ENCODE results near the gene DNAL1.

The DNAL1 gene

DNA sequence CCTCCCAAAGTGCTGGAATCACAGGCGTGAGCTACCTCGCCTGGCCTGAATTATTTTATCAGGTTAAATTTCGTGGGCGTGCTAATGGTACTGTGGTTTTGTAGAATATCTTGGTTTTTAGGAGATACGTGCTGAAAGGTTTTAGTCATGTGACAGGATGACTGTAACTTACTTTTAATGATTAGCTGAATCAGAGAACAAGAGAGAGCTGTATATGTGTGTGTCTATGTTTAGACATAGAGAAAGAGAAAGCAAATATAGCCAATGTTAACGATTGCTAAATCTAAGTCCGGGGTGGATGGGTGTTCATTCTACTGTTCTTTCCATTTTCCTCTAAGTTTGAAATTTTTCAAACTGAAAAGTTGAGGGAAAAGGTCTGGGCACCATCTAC, 78.6 kb downstream of the DNAL1 start:
- Histone ChIP-seq H2BK5ac (ENCODE audit: low read length) (no peak overlapping the region), H3K14ac (ENCODE audit: low read length) (no peak overlapping the region), H3K23ac (ENCODE audit: low read depth, low read length, poor library complexity) (no peak overlapping the region), H4K8ac (ENCODE audit: low read depth, low read length) (no peak overlapping the region), H3K4me2 (ENCODE audit: insufficient read depth, low read length, poor library complexity, severe bottlenecking) (no peak overlapping the region), H2BK12ac (ENCODE audit: low read length) (no peak overlapping the region), H3K9ac (ENCODE audit: low read depth, low read length, poor library complexity) (no peak overlapping the region), H2AFZ (ENCODE audit: low read length) (no peak overlapping the region), H3K18ac (ENCODE audit: low read length) (no peak overlapping the region), H2BK15ac (ENCODE audit: low read length) (no peak overlapping the region), H4K91ac (ENCODE audit: low read depth, low read length, poor library complexity) (no peak overlapping the region), H3K4me1 (ENCODE audit: control insufficient read depth in 2 of 2, insufficient read depth in 1 of 2, low read depth in 1 of 2, low read length in 2 of 2) (peaks cover 9 to 14% of the 10 kb centered on the region in 2 donors), H2AK5ac (ENCODE audit: low read depth, low read length) (no peak overlapping the region), H3K9me3 (replicated peaks in 1 of 2; ENCODE audit: control insufficient read depth in 2 of 2, insufficient read depth in 1 of 2, low read depth in 1 of 2, low read length in 2 of 2) (no peaks in the 10 kb centered on the region), H3K4me3 (ENCODE audit: low read length in 2 of 2) (no peak overlapping the region), H3K79me1 (ENCODE audit: low read depth, low read length) (no peaks in the 10 kb centered on the region), H3K27ac (replicated peaks; ENCODE audit: low read length) (no peak overlapping the region), H3K36me3 (replicated peaks in 1 of 2; ENCODE audit: control insufficient read depth in 2 of 2, insufficient read depth in 2 of 2, low read length in 2 of 2) (peaks cover 14 to 82% of the 10 kb centered on the region in 2 donors), H2BK120ac (ENCODE audit: low read depth, low read length) (no peak overlapping the region), H3K4ac (ENCODE audit: low read length) (no peak overlapping the region), H3K27me3 (ENCODE audit: control insufficient read depth in 3 of 3, insufficient read depth in 3 of 3, low read depth in 1 of 3, low read length in 3 of 3) (no peaks in the 10 kb centered on the region)
- no peak for DNase-seq (ENCODE audit: low spot score)
- WGBS, 2 donors (ENCODE audit: extremely low coverage in 2 of 2, insufficient read length in 2 of 2, insufficient replicate concordance in 1 of 2), result no CpG with 5 or more reads among the region's 7 CpGs

DNA sequence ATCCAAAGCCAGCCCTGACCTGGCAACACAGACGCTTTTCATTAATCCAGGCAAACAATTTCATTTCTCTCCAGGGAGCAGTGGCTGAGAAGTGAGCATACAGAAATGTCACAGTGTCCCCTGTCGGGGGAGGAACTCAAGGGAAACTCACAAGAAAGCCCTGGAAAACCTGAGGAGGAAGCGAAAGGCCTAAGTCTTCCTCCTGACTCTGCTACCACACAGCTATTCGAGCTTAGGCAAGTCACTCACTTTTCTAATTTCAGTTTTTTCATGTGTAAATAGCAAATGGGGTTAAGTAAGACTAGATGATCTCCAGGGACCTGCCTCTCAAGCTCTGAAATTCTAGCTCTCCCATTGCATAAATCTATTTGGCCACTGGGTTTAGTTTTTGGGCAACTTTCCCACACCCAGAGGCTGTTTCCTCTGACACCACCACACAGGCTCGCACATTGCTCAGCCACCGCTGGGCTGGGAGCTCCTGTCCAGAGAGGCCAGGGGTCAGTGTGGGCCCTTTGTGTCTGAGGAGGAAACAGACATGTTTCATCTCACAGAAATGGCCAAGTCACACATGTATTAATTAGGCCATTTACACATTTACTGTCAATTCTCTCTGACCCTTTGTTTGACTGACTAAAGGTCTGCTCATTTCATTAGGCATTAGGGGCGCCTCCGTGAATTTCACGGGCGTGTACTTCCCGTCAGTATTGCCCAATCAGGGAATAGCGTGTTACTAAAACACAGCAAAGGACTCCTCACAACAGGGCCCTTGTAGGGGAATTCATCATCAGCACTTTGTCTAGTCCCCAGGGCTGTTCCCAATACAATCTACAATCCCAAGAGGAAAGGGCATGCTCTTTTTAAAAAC, 79.2 kb downstream of the DNAL1 start:
- no CpG with 5 or more reads among the region's 12 CpGs for WGBS, 2 donors (ENCODE audit: extremely low coverage in 2 of 2, insufficient read length in 2 of 2, insufficient replicate concordance in 1 of 2)

DNA sequence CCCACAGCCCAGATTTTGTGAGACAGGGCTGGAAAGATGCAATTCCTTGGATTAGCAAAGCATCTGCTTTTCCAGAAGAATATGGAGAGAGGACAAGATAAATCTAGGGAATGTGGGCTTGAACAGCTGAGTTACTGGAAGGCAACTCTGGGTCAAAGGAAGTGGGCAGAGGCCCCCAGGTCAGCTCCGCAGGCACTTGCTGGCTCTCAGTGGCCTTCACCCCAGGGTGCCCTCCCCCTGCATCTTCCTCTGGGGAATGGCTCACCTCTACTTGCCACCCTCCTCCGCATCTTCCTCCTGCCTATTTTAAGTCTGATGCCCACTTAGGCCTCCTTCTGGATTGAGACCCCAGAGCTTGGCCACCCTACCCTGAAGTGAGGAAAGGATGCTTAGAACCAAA, 79.9 kb downstream of the DNAL1 start:
- DNase-seq (ENCODE audit: low spot score), result no peak
- H2BK15ac ChIP-seq (ENCODE audit: low read length), result no peak overlapping the region
- H3K9me3 ChIP-seq (replicated peaks in 1 of 2; ENCODE audit: control insufficient read depth in 2 of 2, insufficient read depth in 1 of 2, low read depth in 1 of 2, low read length in 2 of 2), result no peaks in the 10 kb centered on the region
- no peak overlapping the region for H3K4me3 ChIP-seq (ENCODE audit: low read length in 2 of 2)
- H3K18ac ChIP-seq (ENCODE audit: low read length), result no peak overlapping the region
- no peaks in the 10 kb centered on the region for H3K79me1 ChIP-seq (ENCODE audit: low read depth, low read length)
- peaks cover 6 to 17% of the 10 kb centered on the region in 2 donors for H3K4me1 ChIP-seq (ENCODE audit: control insufficient read depth in 2 of 2, insufficient read depth in 1 of 2, low read depth in 1 of 2, low read length in 2 of 2)
- no peak overlapping the region for H3K27ac ChIP-seq (replicated peaks; ENCODE audit: low read length)
- H4K91ac ChIP-seq (ENCODE audit: low read depth, low read length, poor library complexity), result no peak overlapping the region
- peaks cover 16 to 85% of the 10 kb centered on the region in 2 donors for H3K36me3 ChIP-seq (replicated peaks in 1 of 2; ENCODE audit: control insufficient read depth in 2 of 2, insufficient read depth in 2 of 2, low read length in 2 of 2)
- H3K23ac ChIP-seq (ENCODE audit: low read depth, low read length, poor library complexity), result no peak overlapping the region
- peak overlapping the region; percentile 75 for H2AFZ ChIP-seq (ENCODE audit: low read length)
- no peak overlapping the region for H2BK120ac ChIP-seq (ENCODE audit: low read depth, low read length)
- H2BK12ac ChIP-seq (ENCODE audit: low read length), result no peak overlapping the region
- no peak overlapping the region for H3K14ac ChIP-seq (ENCODE audit: low read length)
- H2AK5ac ChIP-seq (ENCODE audit: low read depth, low read length), result no peak overlapping the region
- no peak overlapping the region for H3K9ac ChIP-seq (ENCODE audit: low read depth, low read length, poor library complexity)
- WGBS, 2 donors (ENCODE audit: extremely low coverage in 2 of 2, insufficient read length in 2 of 2, insufficient replicate concordance in 1 of 2), result no CpG with 5 or more reads among the region's 2 CpGs
- no peak overlapping the region for H4K8ac ChIP-seq (ENCODE audit: low read depth, low read length)
- H3K4ac ChIP-seq (ENCODE audit: low read length), result no peak overlapping the region
- no peak overlapping the region for H3K4me2 ChIP-seq (ENCODE audit: insufficient read depth, low read length, poor library complexity, severe bottlenecking)
- H3K27me3 ChIP-seq (ENCODE audit: control insufficient read depth in 3 of 3, insufficient read depth in 3 of 3, low read depth in 1 of 3, low read length in 3 of 3), result no peaks in the 10 kb centered on the region
- no peak overlapping the region for H2BK5ac ChIP-seq (ENCODE audit: low read length)

More for the DNA sequence above, 79.2 kb downstream of the DNAL1 start:
- Histone ChIP-seq H2BK12ac (ENCODE audit: low read length) (no peak overlapping the region), H3K9me3 (replicated peaks in 1 of 2; ENCODE audit: control insufficient read depth in 2 of 2, insufficient read depth in 1 of 2, low read depth in 1 of 2, low read length in 2 of 2) (no peaks in the 10 kb centered on the region), H3K27me3 (ENCODE audit: control insufficient read depth in 3 of 3, insufficient read depth in 3 of 3, low read depth in 1 of 3, low read length in 3 of 3) (no peaks in the 10 kb centered on the region), H3K4me2 (ENCODE audit: insufficient read depth, low read length, poor library complexity, severe bottlenecking) (no peak overlapping the region), H3K79me1 (ENCODE audit: low read depth, low read length) (no peaks in the 10 kb centered on the region), H3K14ac (ENCODE audit: low read length) (no peak overlapping the region), H3K36me3 (replicated peaks in 1 of 2; ENCODE audit: control insufficient read depth in 2 of 2, insufficient read depth in 2 of 2, low read length in 2 of 2) (peaks cover 14 to 84% of the 10 kb centered on the region in 2 donors), H4K91ac (ENCODE audit: low read depth, low read length, poor library complexity) (no peak overlapping the region), H2BK15ac (ENCODE audit: low read length) (no peak overlapping the region), H3K9ac (ENCODE audit: low read depth, low read length, poor library complexity) (no peak overlapping the region), H3K4me1 (ENCODE audit: control insufficient read depth in 2 of 2, insufficient read depth in 1 of 2, low read depth in 1 of 2, low read length in 2 of 2) (peaks cover 11 to 17% of the 10 kb centered on the region in 2 donors), H3K27ac (replicated peaks; ENCODE audit: low read length) (no peak overlapping the region), H3K18ac (ENCODE audit: low read length) (no peak overlapping the region), H2AFZ (ENCODE audit: low read length) (peak overlapping the region; percentile 75), H3K23ac (ENCODE audit: low read depth, low read length, poor library complexity) (no peak overlapping the region), H3K4ac (ENCODE audit: low read length) (no peak overlapping the region), H3K4me3 (ENCODE audit: low read length in 2 of 2) (no peak overlapping the region), H4K8ac (ENCODE audit: low read depth, low read length) (no peak overlapping the region), H2AK5ac (ENCODE audit: low read depth, low read length) (no peak overlapping the region), H2BK120ac (ENCODE audit: low read depth, low read length) (no peak overlapping the region), H2BK5ac (ENCODE audit: low read length) (no peak overlapping the region)
- no peak for DNase-seq (ENCODE audit: low spot score)

DNA sequence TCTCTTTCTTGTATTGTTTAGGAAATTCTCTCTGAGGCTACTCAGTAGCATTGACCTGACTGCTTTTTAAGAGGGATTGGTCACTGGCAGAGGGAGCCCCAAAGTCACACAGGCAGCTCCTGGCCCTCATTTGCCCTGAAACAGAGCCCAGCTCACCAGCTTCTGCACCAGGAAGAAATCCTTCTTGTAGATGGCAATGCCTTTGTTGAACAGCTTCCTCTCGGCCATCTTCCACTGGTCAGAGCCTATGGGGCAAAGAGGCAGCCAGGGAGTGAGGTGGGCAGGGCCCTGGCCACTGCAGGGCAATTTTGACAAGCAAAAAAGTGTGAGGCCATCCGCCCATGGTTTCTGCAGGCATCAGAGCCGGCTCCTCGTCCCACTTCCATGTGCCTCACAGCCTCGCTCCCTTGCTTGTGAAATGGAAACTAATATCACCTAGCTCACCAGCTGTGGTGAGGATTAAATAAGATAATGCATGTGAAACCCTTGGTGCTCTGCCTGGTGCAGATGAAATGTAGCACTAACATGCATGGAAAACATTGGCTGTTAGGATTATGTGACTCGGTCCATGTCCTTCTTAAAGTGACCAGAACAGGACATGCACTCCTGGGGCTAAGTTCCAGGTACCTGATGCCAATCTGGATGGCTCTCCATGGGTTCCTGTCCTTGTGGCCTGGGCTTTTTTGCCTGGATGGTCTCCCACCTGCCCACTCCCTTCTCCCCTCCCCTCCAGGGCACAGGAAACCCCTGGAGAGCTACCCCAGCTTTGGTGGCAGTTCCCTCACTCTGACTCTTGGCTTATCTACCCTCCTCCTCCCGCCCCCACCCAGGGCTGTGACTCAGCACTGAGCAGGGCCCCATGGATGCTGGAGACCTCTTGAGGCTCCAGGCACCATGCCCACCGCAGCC, 80.6 kb downstream of the DNAL1 start:
- no peak overlapping the region for H3K9ac ChIP-seq (ENCODE audit: low read depth, low read length, poor library complexity)
- H3K14ac ChIP-seq (ENCODE audit: low read length), result no peak overlapping the region
- no peak overlapping the region for H4K8ac ChIP-seq (ENCODE audit: low read depth, low read length)
- no peak overlapping the region for H2AK5ac ChIP-seq (ENCODE audit: low read depth, low read length)
- H3K36me3 ChIP-seq (replicated peaks in 1 of 2; ENCODE audit: control insufficient read depth in 2 of 2, insufficient read depth in 2 of 2, low read length in 2 of 2), result peaks cover 16 to 86% of the 10 kb centered on the region in 2 donors
- no peak overlapping the region for H4K91ac ChIP-seq (ENCODE audit: low read depth, low read length, poor library complexity)
- no peak overlapping the region for H2BK12ac ChIP-seq (ENCODE audit: low read length)
- no peak overlapping the region for H3K4me3 ChIP-seq (ENCODE audit: low read length in 2 of 2)
- no peak overlapping the region for H2BK5ac ChIP-seq (ENCODE audit: low read length)
- H3K4ac ChIP-seq (ENCODE audit: low read length), result no peak overlapping the region
- H2AFZ ChIP-seq (ENCODE audit: low read length), result no peak overlapping the region
- H3K9me3 ChIP-seq (replicated peaks in 1 of 2; ENCODE audit: control insufficient read depth in 2 of 2, insufficient read depth in 1 of 2, low read depth in 1 of 2, low read length in 2 of 2), result no peaks in the 10 kb centered on the region
- no peak overlapping the region for H3K18ac ChIP-seq (ENCODE audit: low read length)
- no CpG with 5 or more reads among the region's 8 CpGs for WGBS, 2 donors (ENCODE audit: extremely low coverage in 2 of 2, insufficient read length in 2 of 2, insufficient replicate concordance in 1 of 2)
- DNase-seq (ENCODE audit: low spot score), result no peak
- no peaks in the 10 kb centered on the region for H3K79me1 ChIP-seq (ENCODE audit: low read depth, low read length)
- peaks cover 5 to 17% of the 10 kb centered on the region in 2 donors for H3K4me1 ChIP-seq (ENCODE audit: control insufficient read depth in 2 of 2, insufficient read depth in 1 of 2, low read depth in 1 of 2, low read length in 2 of 2)
- no peaks in the 10 kb centered on the region for H3K27me3 ChIP-seq (ENCODE audit: control insufficient read depth in 3 of 3, insufficient read depth in 3 of 3, low read depth in 1 of 3, low read length in 3 of 3)
- H2BK15ac ChIP-seq (ENCODE audit: low read length), result no peak overlapping the region
- H3K4me2 ChIP-seq (ENCODE audit: insufficient read depth, low read length, poor library complexity, severe bottlenecking), result no peak overlapping the region
- H3K23ac ChIP-seq (ENCODE audit: low read depth, low read length, poor library complexity), result no peak overlapping the region
- no peak overlapping the region for H2BK120ac ChIP-seq (ENCODE audit: low read depth, low read length)
- H3K27ac ChIP-seq (replicated peaks; ENCODE audit: low read length), result no peak overlapping the region
